ENCODE data around the gene FZR1.

- TF ChIP-seq CTCF (IDR thresholded peaks at IDR 0.05): peak; percentile 74 to 92 (median 87)
- no peak for TF ChIP-seq POLR2A (IDR thresholded peaks at IDR 0.05)
Observed at GRCh38 chr19:3544742-3545668, 38.9 kb downstream of the FZR1 start.
